GM18505 (cell line): ENCODE results near the gene ASL.
"Not testable (repeated sequence)": the region's sequence is repeated elsewhere in the genome, so short reads cannot be mapped to it uniquely, and the experiment has no call there.

Source experiments
- ATAC-seq: cut with Tn5 transposase; IDR thresholded peaks from one replicate; pipeline ENCODE4 v1.9.1; 2021; ENCODE audit not compliant: unreplicated experiment
- POLR2A ChIP-seq: IDR thresholded peaks from 4 replicates; pipeline ENCODE4 v1.6.1; 2011; ENCODE audit warnings: borderline replicate concordance; ENCODE audit not compliant: insufficient read depth, insufficient read length; ENCODE audit errors: extremely low read depth

Gene ASL

DNA sequence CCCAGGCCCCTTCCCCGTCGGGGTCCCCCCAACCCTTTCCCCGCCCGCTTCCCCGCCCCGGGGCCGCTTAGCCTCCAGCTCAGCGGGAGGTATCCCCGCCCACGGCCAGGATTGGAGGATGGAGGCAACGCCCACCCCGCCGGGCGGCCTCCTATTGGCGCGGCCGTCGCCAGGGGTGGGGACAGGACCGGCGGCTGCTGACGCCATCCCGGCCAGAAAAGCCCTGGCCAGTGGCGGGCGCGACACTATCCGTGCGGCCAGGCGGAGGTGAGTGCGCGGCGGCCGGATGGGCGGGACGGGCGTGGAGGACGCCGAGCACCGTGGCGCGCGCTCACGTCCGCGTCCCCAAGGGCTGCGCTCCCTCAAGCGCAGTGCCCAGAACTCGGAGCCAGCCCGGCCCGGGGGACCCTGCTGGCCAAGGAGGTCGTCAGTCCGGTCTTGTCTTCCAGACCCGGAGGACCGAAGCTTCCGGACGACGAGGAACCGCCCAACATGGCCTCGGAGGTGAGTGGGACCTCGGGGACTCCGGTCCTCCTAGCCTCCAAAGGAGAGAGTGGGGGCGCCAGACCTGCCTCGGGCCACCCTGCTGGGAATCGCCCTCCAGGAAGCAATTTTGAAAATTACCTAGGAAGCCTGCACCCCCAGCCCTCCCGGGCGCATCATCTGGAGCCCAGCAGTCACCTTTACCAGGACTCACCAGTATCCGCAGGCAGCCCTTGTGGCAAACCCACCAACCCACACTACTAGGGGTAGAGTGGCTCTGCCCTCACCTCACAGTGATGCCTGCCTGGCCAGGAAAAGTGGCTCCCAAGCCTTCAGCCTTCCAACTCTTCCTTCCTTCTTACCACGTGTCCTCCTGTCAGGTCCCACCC lies at the start of gene ASL:
Gene ASL (plus strand): TSS at position 230 of the 872 bp plus-strand sequence. CDS start 263 bp downstream, at position 493.
- peak; percentile 77 for TF ChIP-seq POLR2A
- ATAC-seq, result peak; percentile 98

DNA sequence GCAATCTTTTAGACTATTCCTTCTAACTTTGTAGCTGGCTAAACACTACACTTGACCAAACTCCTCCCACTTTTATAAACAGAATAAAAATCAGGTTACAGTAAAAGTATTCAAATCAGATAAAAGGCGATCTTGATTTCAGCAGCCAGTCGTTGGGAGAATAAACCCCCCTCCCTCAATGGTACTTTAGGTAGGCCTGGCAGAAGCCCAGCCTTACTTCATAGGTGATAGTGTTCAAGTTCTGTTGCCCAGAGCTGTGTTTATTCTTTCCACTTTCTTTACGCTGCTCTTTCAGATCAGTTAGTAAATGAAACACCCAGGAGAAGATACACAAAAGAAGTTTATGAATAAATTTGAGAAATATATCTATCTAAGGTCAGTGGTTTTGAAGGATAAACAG lies 47.3 kb upstream of the ASL start:
- not testable (repeated sequence) for ATAC-seq

DNA sequence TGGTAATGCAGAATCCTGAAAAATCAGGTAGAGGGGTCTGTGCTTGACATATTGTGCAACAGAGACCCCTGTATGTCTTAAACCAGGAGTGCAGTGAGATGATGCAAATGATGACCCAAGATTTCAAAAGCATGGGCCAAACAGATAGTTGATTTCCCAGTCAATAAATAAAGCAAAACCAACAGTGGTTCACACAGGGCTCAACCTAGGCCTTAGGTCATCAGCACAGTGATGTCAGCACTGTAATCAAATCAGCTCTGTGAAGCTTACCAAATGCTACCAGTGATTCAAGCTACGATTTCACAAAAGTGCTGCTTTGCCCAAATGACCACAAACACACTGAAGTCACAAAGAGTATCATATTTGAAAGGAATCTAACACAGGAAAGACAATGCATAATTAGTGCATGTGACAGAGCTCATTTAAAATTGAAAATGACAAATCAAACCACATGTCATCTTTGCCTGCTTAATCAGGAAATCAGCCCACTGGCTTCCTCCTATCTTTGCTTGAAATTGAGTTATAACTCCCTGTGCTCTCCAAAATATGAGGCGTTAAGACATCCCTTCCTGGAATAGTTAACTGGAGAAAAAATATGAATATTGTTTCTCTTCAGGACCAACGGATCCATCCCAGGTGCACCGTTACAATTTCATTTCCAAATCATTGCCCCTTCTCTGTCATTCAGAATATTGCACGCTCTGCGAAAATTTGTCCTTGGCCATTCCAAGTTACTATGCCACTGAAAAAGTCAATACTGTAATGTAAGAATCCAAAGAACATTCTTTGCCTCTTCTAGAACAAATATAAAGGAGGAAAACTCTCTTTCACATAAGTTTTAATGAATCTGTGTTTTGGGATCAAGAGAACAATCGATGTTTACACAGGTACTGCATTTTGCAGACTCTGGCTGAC lies 41.9 kb upstream of the ASL start:
- TF ChIP-seq POLR2A, result no peak
- no peak for ATAC-seq

DNA sequence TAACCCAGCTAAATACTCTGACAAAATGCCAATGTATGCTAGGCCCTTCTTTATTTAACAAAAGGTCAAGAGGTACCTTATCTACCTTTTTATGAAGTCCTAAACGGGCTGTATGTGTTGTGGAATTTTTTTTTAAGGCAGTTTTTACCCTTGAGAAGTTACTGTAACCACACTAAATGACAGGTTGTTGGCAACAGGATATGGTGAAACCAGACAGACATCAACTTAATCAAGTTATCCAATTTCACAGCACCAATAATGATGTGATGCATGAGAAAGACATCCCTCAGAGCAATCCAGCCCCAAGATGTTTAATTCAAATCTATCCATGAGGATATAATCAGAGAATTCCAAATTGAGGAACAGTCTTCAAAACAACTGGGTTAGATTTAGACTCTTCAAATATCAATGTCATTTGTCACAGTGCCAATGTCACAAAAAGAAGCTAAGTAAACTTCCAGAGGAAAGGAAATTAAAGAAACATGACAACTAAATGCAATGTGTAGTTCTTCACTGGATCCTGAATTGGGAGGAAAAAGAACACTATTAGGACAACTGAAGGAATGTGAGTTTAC lies 41.1 kb upstream of the ASL start:
- not testable (repeated sequence) for ATAC-seq

DNA sequence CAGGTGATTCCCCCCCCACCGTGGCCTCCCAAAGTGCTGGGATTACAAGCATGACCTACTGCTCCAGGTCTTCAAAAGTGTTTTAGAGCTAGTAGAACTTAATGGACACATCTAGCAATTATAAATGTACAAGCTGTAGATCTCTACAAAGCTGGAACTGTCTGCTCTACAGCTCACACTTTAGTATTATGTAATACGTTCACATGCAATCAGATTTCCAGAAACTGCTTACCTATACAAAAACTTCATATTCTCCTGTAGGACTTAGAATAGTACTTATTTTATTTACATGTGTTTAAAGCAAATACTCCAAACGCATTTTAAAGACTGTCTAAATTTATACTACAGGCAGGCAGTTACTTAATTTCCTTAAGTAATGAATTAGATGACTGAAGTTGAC lies 39.2 kb upstream of the ASL start:
- ATAC-seq, result no peak
- no peak for TF ChIP-seq POLR2A

DNA sequence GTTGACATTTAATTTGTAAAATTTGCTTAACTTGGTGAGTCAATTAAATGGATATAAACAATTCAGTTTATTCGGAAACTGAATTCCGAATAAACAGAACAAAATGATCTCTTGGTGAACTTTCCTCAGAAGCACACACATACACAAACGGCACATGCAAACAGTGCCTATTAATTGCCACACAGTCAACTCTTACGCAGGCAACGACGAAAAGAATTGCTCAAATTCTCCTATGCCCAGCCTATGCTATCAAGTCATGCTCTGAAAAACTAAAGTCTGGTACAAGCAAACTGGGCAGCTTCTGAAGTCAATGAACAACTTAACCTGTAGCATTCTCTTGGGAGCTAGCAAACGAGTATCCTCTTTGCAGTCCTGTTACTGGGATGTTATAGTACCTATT lies 38.8 kb upstream of the ASL start:
- TF ChIP-seq POLR2A, result no peak
- ATAC-seq, result no peak

DNA sequence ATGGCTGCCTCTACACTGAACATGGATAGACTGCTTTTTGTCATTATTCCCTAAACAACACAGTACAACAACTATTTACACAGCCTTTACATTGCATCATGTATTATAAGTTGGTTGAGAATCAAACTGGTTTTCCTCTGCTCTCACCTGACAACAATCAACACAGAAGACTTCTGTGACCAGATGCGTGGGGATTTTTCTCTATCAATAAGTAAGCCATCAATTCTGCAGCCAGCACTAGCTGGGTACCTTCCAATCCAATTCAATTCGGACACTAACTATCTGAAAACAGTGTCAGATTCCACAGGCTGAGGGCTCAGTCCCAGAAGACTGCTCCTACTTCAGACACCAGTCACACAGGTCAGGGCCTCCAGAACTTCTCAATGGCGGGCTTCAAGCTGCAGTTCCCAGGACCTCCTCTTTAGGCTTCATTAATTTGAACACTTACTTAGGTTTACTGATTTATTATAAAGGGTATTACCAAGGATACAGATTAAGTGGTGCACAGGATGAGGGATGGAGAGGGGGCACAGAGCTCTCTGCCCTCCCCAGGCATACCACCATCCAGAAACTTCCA lies 36.4 kb upstream of the ASL start:
- no peak for ATAC-seq
- TF ChIP-seq POLR2A, result no peak

DNA sequence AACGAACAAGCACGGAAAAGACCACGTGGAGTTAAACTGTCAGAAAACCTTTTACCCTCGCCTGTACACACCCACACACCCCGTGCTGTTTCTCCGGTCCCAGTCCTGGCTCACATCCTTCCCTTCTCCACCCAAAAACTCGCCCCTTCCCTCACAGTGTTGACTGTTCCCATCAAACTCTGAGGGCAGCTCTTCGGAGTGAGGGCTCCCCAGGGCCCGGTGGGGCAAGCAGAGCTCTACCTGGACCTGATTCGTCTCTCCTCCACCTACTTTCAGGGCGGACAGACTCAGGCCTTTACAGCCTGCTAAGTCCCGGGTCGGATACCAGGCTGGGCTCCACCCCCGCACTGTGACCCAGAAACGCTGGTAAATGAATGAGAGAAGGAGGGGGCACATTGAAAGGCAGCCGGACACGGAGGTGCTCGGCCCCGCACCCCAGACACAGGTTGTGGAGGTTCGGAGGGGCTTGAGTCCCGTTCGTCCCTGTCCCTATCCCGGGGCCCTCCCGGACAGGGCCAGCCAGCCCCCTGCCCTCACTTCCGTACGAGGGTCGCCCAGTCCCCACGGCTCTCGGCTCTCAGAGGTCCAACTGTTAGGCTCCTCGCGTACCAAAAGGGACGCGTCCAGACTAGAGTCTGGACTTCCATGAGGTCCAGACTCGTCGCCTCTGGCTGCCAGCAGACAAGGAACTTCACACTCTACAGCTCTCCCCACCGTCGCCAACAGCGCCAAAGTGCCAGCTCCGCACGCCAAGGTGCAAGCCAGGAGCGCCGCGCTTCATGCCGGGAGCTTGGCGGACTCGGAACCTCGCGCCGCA lies 31.7 kb upstream of the ASL start:
- ATAC-seq, result peak; percentile 57

DNA sequence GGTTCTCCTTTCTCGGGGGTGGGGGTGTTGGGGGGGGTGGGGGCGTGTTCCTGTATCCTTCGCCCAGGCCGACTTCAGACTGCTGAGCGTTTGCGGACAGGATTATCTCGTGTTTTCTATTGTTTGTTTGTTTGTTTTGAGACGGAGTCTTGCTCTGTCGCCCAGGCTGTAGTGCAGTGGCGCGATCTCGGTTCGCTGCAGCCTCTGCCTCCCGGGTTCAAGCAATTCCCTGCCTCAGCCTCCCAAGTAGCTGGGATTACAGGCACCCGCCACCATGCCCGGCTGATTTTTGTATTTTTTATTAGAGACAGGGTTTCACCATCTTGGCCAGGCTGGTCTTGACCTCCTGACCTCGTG lies 31.1 kb upstream of the ASL start:
- ATAC-seq, result not testable (repeated sequence)

More for the DNA sequence above, 31.7 kb upstream of the ASL start:
- TF ChIP-seq POLR2A, result no peak

DNA sequence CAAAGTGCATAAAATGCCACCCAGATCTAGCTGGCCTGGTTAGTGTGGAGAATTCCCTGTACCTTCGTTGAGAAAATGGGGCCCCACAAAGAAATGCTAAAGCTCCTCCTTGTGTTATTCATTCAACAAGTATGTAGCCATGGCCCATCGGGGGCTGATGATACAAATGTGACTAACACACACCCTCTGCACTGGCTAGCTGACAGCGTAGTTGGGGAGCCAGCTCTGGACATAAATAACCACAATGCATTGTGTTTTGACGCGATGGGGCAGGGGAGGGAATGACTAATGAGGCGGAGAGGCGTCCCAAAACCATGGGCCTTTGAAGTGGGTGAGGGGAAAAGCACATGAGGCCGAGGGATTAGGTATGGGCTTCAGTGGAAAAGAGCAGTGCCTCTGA lies 28.2 kb upstream of the ASL start:
- no peak for ATAC-seq
- no peak for TF ChIP-seq POLR2A

DNA sequence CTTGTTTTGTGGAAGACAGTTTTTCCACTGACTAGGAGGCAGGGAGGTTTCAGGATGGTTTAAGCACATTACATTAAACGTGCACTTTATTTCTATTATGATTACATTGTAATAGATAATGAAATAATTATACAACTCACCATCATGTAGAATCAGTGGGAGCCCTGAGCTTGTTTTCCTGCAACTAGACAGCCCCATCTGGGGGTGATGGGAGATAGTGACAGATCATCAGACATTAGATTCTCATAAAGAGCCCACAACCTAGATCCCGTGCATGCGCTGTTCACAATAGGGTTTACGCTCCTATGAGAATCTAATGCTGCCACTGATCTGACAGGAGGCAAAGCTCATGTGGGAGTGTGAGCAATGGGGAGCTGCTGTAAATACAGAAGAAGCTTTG lies 25.7 kb upstream of the ASL start:
- not testable (repeated sequence) for ATAC-seq

DNA sequence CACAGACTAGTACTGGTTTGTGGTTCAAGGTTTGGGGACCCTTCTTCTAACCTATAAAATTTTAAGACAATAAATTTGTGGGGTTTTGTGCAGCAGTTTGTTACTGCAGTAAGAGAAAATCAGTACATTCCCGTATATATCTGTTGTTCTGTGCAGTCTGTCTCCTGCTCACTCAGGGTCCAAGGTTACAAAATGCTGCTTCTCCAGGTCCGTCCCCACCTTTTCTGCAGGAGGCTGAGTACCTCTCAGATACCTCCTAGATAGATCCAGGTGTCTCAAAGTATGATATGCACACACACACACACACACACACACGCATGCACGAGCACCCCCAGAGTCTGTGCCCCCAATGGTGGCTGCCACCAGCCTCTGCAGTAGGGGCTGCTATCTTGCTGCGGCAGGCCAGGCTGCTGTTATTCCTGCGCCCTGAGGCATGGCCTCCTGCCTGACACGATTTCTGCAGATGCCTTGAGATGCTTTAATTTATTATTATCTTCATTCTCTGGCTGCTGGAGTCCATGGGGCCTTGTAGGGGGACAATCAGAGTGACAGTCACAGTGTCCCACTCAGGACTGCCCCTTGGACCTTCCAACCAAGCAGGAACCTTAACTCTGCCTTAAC lies 25.2 kb upstream of the ASL start:
- ATAC-seq, result no peak

More for the DNA sequence above, 25.2 kb upstream of the ASL start:
- TF ChIP-seq POLR2A, result no peak
